CD4-positive, alpha-beta T cell treated with Interleukin-6 at 100 ng/mL for 8 hours (primary cell): ENCODE measurements around the gene SMAD6.

Experiments
- DNase-seq: peaks from one replicate; pipeline ENCODE4 v3.0.0-alpha.2; 2020; ENCODE audit warnings: mixed read lengths, low spot score

Gene SMAD6

DNA sequence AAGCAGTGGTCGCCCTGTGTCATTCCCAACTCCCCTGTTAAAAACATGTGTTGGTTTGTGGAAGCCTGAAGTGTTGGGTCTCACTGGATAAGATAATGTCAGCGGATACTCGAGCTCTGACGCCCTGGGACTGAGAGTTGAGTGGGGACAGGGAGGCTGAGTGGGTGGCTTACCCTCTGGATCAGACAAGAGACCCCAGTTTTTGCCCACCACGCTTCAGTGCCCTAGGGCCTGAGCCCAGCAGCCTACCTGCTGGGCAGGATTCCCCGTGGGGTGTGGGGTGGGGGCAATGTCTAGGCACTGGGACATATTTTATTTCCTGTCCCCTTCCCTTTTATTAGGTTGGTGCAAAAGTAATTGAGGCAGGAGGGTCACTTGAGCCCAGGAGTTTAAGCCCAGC, 75.0 kb downstream of the SMAD6 start:
- no peak for DNase-seq

DNA sequence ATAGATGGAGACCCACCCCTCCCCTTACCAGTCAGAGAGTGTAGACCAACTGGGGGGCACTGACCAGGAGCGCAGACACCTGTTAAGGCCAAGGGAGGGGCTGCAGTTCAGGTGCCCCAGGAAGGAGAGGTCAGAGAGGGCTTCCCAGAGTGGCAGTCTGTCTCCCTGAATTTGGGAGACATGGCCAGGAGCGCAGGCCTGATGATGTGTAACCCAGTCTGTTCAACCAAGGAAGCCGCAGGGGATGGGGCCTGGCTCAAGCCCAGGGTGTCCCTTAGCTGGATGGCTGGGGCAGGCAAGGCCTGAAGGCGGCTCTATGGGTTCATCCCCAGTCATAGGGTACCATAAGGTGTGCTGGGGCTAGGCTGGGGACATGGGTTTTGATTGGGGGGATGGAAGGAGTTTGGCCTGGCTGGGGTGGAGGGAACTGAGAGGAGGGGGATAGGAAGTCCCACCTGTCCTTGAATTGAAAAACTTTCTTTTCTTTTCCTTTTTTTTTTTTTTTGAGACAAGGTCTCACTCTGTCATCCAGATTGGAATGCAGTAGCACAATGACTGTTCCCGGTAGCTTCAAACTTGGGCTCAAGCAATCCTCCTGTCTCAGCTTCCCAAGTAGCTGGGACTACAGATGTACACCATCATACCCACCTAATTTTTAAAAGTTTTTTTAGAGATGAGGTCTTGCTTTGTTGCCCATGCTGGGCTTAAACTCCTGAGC, 75.7 kb downstream of the SMAD6 start:
- DNase-seq: no peak

- no peak for DNase-seq
These were observed 76.3 kb downstream of the SMAD6 start for GRCh38 chr15:66778314-66778665.

- no peak for DNase-seq
These were observed 76.7 kb downstream of the SMAD6 start for GRCh38 chr15:66778716-66779115.

GRCh38 chr15:66779331-66780009, 77.4 kb downstream of the SMAD6 start:
- no peak for DNase-seq

DNA sequence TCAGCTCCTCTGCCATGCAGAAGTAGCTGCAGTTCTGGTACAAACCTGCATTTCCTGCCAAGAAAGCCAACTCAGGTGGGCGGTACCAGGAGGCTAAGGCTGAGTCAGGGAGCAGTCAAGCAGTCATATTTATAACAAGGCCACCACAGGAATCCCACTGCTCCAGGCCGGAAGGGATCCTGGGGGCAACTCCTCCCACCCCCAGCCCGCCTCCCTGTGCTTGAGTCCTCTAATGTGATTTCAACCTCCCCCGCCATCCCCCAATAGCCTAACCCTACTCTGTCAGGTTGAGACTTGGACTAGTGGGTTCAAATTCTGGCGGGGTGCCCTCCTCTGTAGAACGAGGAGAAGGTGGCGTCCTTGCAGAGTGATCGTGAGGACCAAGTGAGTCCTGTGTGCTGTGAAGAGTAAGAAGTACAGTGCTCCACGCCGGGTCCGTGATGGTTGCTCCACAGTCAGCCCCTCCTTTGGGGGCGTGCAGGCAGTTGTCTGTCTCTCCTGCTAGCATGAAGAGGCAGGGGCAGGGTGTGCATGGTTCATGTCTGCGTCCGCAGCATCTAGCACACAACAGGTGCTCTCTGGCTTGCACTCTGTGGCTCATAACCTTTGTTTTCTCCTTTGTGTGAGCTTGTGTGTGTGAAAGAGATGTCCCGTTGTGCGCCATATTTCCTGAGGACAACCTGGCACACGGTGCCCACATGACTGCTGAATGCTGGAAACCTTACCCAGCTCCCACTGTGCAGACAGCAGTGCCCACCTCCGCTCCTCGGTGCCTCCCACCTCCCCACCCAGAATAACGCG, 78.3 kb downstream of the SMAD6 start:
- no peak for DNase-seq

DNA sequence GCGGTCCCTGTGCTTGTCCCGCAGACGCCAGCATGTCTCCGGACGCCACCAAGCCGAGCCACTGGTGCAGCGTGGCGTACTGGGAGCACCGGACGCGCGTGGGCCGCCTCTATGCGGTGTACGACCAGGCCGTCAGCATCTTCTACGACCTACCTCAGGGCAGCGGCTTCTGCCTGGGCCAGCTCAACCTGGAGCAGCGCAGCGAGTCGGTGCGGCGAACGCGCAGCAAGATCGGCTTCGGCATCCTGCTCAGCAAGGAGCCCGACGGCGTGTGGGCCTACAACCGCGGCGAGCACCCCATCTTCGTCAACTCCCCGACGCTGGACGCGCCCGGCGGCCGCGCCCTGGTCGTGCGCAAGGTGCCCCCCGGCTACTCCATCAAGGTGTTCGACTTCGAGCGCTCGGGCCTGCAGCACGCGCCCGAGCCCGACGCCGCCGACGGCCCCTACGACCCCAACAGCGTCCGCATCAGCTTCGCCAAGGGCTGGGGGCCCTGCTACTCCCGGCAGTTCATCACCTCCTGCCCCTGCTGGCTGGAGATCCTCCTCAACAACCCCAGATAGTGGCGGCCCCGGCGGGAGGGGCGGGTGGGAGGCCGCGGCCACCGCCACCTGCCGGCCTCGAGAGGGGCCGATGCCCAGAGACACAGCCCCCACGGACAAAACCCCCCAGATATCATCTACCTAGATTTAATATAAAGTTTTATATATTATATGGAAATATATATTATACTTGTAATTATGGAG, 79.1 kb downstream of the SMAD6 start:
- DNase-seq: no peak

GRCh38 chr15:66782785-66783184, 80.7 kb downstream of the SMAD6 start:
- no peak for DNase-seq

GRCh38 chr15:66783314-66783713, 81.3 kb downstream of the SMAD6 start:
- DNase-seq: no peak

GRCh38 chr15:66783725-66784124, 81.7 kb downstream of the SMAD6 start:
- no peak for DNase-seq

- no peak for DNase-seq
These were observed 82.1 kb downstream of the SMAD6 start for GRCh38 chr15:66784174-66784573.

DNA sequence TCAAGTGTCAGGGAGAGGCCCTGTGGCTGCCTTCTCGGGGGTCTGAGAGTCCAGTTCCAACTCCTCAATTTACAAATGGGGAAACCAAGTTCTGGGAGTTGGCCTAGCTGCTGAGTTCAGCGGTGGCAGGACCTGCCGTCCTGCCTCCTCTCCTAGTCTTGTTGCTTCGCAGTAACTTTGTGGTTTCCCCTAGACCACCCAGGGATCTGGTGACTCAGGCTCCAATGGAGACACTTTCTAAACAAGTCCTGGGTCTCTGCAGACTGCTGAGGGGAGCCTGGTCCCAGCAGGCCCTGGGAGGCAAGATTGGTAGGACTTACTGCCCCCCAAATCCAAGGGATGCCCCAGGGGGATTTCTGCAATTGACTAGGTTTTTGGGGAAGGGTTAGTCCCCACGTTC, 83.6 kb downstream of the SMAD6 start:
- no peak for DNase-seq

DNA sequence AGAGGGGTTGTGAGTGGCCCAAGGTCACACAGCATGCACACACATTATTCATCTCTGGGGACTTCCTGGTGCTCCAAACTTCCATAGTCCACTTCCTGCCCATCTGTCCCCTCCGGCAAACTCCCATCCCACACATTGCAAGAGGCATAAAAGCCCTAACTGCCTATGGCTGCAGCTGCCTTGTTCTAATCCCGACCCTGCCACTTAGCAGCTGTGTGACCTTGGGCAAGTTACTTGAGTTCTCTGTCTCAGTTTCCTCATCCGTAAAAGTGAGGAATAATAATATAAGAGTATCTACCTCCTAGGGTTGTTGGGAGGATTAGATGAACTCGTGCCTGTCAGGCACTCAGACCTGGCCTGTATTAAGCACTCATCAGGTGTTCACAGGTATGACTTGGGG, 84.2 kb downstream of the SMAD6 start:
- no peak for DNase-seq

DNA sequence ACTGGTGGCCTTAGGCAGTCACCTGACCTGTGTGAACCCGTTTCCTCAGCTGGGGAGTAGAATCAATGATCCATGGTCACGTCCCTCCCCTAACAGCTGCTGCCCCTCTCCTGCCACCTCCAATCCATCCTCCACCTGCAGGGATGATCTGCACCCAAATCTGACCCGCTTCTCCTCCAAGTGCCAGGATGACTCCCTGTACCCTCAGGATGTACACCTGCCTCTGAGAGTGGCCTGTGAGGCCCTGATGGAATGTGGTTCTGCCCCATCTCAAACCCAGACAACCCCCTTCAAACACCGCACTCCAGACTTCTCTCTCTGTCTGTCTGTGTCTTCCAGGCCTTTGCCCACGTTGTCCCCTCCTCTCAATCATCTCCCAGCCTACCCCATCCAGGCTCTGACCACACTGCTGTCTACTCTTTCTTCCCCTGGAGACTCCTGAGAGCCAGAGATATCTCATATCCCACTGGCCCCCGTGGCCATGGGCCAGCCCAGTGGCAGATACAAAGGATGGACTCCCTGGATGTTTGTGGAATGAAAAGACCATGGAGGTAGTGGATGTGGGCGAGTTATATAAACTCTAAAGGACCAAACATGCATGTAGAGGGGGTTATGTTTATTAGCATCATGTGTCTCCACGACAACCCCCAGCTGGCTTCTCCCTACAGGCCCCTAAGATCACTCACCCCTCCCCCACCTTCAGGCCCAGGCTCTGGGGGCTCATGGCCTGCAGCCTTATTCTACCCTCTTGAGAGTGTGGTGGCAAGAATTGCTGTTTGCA, 84.9 kb downstream of the SMAD6 start:
- no peak for DNase-seq

DNA sequence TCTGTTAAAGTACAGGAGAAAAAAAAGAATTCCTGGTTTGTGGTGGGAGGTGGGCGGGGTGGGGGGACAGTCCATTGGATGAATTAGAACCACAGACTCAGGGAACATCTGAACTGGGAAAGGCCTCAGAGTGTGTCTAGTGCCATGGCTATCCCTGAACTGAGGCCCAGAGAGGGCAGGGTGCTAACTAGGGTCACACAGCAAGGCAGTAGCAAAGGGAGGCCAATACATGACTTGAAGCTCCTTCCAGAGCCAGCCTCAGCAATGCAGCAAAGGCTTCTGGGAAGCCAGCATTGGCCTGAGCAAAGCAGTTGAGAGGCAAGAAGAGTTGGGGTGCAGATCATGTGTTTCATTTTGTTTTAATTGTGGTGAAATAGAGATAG, 85.4 kb downstream of the SMAD6 start:
- DNase-seq: no peak

DNA sequence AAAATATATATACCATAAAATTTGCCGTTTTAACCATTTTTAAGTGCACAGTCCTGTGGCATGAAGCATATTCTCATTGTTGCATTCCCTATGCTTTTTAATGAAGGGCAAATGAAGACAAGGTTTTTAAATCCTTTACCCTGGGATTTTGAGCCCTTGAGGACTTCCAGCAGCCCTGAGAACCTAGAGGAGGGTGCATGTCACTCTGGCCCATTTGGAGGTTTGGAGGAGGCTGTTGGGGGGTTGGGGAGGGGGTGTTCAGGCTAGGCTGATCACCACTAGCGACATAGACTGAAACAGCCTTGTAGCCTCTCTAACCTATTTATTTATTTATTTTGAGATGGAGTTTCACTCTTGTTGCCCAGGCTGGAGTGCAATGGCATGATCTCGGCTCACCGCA, 86.0 kb downstream of the SMAD6 start:
- DNase-seq: no peak

GRCh38 chr15:66789029-66790025, 87.3 kb downstream of the SMAD6 start:
- DNase-seq: no peak

GRCh38 chr15:66795851-66796250, 93.8 kb downstream of the SMAD6 start:
- DNase-seq: no peak

- DNase-seq: no peak
These were observed 94.3 kb downstream of the SMAD6 start for GRCh38 chr15:66796343-66796742.

- no peak for DNase-seq
These were observed 95.9 kb downstream of the SMAD6 start for GRCh38 chr15:66797921-66798320.
